HG03103 (cell line): ENCODE results near the gene MAST4.

Experiments
- ATAC-seq: cut with Tn5 transposase; IDR thresholded peaks from one replicate; pipeline ENCODE4 v1.9.1; 2021; ENCODE audit warnings: low read depth; ENCODE audit not compliant: unreplicated experiment

The MAST4 gene

DNA sequence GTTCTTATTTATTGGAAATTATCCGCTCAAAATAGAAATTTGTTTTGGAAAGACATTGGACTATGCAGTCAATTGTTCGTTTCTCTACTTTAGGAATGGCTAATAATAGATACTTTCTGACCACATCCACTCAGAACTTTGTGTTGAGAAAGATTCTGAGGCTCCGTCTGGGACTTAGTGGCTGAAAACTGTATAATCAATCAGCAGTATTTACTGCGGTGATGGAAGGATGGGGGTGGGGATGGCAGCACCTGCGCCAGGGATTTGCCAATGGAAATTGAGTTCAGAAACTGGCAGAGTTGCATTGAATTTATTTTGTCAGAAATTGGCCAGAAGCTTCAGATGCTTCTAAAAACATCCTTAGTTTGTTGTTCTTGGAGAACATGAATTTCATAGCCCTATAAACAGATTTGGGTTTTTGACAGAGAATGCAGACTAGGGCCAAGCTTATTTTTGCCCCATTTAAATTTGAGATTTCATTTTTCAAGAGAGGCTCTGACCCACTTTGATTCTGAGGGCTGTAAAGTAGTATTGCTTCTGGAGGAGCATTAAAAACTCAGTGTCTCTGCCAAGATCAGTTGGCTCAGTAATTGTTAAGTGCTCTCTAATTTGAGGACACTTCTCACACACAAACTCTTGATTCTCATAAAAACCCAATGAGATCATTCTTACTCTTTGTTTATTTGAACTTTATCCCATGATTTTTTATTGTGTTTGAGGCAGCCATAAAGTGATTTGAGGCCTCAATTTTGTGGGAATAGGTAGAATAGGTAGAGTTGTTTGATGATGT lies 385.3 kb downstream of the MAST4 start:
- ATAC-seq: no peak

DNA sequence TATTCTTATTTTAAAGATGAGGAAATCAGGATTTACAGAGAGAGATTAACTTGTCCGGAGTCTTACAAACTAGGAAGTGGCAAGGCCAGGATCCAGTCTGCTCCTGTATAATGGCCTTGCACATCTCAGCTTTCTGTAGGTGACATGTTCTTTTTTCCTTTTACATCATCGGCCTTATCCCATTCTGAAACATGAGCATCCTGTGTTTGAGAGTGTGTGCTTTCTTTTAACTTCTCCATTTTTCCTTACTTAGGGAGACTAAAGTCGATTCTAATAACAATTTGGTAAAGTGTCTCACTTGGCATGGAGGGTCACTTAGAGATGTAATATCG lies 385.8 kb downstream of the MAST4 start:
- no peak for ATAC-seq

DNA sequence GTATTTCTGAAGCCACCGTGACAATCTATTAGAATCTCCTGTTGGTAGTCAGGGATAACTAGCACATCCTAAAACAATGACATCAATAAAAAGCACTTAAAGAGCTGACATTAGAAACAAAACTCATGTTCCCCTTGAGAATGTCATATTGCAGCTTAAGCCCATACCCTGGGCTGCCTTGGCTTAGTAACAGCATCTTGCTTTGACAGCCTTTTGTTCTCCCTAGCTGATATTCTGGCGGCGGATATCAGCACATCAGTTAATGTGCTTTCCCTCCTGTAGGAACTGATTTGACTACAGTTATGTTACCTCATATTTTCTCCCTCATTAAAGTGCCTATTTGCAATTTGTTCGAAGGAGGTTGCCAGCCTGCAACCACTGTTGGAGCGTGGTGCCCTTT lies 386.3 kb downstream of the MAST4 start:
- no peak for ATAC-seq

DNA sequence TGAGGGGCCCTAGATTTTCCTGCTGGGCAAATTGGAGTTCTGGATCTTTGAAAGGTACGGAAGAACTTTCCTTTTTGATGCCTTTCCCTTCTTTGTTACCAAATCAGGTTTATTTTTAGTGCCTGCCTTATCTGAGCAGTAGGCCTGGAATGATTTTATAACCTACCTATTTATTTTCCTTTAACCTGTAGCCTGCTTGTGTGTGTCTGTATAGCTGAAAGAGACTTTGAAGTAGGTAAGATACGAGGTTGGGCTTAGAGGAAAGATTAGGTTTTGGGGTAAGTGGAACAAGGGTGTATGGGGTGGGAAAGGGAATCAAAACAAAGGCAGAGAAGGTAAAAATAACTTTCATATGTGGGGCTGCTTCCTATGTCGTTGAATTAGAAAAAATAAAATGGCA lies 389.2 kb downstream of the MAST4 start:
- no peak for ATAC-seq

DNA sequence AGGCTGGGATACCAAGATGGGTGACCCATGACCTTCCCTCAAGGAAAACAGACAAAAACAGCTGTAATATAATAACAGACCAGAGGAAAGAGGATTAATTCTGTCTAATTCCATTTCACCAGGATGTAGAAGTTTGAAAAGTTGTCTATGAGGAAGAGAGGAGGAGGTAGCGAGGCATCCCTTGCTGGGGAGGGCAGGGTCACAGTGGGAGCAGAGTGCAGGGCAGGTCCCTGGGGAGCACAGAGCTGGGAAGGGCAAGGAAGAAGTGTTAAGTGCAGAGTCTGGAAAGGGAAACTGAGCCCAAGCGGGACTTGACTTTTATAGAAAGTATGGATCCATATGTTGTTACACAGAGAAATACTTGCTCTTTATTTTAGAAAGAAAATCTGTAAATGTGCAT lies 389.8 kb downstream of the MAST4 start:
- ATAC-seq: no peak

DNA sequence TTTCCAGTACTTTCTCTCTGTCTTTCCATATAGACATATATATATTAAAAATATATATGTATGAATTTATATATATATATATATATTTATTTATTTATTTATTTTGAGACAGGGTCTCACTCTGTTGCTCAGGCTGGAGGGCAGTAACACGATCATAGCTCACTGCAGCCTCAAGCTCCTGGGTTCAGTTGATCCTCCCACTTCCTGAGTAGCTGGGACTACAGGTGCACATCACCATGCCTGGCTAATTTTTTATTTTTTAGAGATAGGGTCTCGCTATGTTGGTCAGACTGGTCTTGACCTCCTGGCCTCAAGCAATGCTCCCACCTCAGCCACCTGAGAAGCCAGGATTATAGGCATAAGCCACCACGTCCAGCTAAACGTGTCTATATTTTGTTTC lies 390.3 kb downstream of the MAST4 start:
- no peak for ATAC-seq

DNA sequence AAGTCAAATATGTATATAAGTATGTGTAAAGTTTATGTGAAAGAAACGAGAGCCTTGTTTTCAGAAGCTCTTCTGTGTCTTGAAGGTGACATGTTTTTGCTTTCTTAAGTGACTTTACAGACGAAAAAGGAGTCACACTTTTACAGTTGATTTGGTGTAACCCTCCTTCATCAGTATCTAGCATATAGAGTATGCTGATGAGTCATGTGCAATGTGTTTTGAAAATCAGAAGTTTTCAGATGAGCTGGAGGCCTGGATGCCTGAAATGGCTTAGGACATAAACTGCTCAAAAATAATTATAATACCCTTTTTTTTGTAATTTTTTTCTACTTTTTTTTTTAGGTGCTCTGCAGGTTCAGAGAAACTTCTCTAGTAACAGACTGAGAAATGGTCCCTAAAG lies 390.9 kb downstream of the MAST4 start:
- no peak for ATAC-seq

DNA sequence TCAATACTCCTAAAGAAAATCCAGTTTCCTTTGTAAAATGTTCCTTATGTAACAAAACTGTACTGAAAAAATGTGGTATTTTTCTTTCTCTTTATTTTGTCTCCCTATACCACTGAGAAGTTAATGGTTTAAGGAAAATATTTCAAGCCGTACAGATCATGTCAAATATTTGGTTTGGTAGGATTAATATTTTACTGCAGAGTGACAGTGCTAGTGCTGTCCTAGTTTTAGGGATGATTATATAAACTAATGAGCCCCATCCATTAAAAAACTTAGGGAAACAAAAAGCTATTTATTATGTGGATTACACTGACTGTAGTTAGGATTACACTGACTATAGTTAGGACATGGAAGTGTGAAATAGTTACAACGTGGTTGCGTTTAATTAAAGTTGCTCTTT lies 391.3 kb downstream of the MAST4 start:
- ATAC-seq: no peak

DNA sequence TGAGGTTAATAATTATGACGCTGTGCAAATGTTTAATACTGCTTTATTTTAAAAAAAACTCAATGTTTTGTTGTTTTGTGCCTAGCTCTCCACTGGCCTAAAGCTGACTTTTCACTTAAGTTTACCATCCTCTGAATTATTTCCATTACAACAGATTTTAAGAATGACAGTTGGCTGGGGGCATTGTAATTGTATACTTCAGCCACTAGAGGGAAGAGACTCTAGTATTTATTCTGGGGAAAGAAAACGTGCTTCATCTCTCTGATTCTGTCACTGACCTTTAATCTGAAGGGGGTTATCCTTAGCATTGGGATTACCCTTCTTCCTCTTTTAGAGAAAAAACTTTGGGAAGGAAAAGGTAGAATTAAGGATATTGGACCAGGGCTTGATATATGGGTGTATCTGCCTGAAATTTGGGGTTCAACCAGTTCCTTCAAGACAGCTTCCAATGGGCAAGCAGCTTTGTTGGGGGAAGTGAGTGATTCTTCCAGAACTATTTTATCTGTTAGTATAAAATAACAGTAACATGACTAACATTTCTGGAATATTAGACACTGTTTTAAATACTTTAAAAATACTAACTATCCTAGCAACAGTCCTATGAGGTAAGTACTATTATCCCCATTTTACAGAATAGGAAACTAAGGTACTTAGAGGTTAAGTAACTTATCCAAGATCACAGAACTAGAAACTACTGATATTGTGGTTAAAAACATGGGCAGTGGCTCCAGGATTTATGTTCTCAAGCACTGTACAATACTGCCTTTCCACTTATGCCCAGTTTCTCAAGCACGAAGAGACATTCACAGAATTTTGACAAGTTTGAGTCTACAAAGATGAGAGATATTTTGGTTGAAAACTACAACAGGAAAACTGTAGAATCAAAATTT lies 392.0 kb downstream of the MAST4 start:
- ATAC-seq: no peak

DNA sequence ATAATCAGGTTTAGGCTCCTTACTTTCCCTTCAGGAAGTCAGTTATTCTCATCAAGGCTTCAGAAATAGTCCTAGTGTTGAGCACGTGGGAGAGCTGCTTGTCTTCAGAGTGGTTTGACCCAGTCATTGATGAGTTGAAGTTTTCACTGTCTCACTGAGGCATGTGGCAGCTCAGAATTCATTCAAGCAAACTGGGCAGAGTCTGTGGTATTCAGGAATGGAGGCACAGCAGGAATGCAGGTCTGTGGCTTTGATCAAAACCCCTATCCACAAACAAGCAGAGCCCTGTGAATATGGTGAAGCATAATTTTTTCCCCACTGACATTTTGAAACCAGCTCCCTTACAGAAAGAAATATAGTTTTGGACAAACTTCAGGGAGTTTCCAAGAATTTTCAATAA lies 393.1 kb downstream of the MAST4 start:
- ATAC-seq: no peak

DNA sequence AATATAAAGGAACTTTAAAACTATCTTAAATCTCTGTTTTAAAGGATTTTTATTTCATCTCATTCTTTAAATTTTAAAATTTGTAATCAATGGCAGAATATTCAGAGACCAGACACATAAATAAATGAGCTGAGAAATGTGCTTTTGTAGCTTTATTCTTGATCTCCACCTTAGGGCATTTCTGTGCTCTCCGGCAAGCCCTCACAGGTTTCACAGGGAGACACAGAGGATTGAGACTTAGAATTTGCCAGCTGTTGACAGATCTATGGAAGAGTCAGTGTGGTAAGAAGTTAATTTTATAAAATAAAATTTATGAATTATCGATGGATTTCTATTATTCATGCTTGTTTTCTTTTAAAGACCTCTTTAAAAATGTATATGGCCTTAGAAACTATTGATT lies 393.6 kb downstream of the MAST4 start:
- ATAC-seq: no peak

DNA sequence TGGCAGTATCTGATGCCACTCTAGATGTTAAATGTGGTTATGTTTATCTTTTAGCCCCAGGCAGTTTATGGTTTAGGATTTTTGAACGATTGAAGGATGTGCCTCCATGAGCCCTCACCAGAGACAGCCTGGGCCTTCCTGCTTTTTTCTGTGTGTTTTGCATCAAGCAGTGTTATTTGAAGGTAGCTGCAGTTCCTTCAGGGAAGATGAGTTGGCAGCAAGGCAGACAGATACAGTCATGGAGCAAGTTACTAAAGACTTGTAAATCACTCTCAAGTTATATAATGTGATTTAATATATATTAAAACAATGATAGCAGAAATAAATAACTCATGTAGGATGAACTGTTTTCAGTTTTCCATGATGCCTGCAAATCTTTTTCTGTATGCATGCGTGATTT lies 395.6 kb downstream of the MAST4 start:
- no peak for ATAC-seq

DNA sequence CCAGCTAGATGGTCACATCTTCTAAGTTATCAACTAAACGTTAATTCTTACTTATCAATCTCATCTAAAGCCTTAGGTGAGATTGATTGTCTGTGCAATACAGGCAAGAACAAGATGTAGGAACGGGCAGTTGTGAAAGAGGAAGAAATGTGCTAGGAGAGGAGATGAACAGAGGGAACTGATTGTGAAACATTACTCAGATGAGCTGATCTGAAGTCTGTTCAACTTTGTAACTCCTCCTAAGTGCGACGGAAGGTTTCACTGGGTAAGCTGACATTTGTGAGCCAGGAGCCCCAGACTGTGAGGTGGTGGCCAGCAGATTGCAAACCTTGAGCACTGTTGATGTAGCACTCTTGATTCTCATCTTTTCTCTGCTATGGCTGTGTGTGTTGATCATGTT lies 396.4 kb downstream of the MAST4 start:
- no peak for ATAC-seq

DNA sequence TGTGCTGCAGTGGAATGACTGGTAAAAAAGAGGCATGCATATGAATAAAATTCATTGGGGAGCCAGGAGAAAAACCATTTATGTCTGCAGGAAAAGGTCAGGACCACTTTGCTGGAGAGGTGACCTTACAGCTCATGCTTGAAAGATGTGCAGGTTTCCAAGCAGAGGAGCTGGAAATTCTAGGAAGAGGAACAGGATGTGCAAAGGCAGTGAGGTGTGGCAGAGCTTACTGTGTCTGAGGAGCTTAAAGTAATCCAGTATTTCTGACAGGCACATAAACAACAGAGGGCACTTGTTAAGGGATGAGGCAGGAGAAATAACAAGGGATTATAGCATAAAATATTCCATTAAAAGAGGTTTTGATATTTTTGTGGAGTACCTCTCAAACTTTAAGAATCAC lies 397.3 kb downstream of the MAST4 start:
- ATAC-seq: no peak

DNA sequence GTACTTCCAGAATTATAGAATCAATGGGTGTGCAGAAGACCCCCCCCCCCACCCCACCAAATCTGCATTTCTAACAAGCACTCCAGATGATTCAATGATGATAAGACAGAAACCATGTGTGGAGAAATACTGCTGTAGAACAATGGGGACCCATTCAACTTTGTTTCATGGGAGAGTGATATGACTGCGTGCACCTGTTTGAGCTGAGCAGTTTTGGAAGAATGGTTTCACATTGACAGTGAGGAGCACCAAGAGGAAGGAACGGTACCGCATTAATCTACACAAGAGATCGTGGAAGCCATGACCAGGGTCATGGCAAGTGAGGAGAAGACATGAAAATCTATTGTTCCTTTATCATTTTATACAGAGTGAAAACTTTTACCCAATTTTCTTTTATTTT lies 397.7 kb downstream of the MAST4 start:
- no peak for ATAC-seq

DNA sequence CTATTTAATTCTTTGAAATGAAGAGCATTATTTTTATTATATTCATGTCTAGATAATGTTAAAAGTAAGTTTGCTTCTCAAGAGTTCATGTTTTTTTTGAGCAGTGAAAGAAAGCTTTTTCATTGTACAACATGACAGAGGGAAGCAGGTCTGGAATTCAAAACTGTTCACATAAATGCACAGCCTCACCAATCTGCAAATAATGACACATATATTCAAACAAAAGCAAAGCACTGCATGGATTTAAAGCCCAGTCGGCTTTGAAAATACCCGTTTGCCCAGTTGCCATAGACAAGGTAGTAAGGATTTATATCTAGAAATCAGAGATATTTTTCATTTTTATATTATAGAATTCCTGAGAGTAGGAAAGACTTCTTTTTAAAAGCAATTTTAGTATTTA lies 398.6 kb downstream of the MAST4 start:
- ATAC-seq: no peak

DNA sequence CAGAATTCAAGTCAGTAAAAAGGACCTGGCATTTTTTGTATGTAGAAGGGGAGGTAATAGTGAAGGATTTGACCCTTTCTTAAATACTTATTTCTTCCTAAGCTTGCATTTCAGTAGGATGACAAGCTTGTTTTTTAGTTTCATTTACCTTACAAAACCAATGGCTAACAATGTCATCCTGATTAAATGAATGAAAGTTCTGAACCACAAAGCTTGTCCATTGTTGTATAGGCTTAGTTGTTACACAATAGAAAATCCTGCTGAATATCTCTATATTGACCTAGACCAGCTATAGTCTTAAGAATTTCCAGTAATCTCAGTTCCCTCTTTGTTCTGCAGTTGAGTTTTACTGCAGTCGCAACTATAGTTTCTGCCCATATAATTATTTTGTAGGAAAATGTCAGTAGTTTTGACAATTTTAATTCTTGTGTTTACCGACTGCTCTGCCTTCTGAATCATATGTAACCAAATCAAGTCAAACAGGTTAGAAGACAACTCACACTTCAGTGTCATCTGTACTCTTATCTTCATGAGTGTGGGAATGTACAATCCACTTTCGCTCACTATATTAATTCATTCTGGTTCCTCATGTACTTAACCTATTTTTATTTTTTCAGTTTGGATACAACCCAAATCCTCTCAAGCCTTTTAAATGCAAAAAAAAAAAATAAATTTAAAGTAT lies 404.7 kb downstream of the MAST4 start:
- ATAC-seq: no peak

DNA sequence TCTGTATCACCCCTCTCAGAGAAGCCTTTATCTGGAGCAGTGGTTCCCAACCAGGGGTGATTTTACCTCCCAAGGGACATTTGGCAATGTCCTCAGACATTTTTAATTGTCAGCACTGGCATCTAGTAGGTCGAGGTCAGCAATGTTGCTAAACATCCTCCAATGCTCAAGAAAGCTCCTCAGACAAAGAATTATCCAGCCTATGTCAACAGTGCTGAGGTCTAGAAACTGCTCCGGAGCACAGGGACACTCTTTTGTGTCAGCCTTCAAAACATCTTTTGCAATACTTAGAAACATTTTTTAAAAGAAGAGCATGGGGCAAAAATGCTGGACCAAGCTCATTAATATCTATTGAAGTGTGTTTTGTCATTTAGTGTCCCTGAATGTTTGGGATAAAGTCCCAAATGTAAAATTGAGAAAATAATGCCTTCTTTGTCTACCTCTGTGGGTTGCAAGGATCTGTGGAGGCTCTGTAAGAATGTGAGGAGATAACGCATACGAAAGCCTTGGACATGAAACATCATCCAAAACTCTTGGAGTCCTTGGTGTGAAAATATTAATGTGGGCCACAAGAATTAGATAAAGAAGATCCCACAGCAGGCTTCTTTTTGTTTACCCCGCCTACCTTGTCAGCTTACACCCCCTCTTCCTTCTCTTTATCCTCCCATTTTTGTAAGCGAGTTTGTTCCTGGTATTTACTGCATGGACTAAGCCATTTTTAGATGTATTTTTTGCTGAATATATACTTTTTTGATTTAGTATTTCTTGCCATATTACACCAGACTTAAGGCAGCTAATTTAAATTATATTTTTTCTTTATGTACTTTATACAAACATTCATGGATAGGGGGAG lies 406.9 kb downstream of the MAST4 start:
- ATAC-seq: no peak

DNA sequence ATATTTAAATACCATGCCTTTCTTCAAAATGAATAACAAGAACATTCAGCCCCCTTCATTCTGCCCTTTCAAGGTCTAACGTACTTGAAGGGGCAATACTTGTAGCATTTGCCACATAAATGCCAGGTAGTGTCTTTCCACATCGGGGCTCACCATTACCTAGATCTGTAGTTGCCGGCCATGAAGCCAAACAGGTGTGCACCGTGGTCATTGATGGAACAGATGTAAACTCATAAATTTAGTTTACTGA lies 407.4 kb downstream of the MAST4 start:
- ATAC-seq: no peak

DNA sequence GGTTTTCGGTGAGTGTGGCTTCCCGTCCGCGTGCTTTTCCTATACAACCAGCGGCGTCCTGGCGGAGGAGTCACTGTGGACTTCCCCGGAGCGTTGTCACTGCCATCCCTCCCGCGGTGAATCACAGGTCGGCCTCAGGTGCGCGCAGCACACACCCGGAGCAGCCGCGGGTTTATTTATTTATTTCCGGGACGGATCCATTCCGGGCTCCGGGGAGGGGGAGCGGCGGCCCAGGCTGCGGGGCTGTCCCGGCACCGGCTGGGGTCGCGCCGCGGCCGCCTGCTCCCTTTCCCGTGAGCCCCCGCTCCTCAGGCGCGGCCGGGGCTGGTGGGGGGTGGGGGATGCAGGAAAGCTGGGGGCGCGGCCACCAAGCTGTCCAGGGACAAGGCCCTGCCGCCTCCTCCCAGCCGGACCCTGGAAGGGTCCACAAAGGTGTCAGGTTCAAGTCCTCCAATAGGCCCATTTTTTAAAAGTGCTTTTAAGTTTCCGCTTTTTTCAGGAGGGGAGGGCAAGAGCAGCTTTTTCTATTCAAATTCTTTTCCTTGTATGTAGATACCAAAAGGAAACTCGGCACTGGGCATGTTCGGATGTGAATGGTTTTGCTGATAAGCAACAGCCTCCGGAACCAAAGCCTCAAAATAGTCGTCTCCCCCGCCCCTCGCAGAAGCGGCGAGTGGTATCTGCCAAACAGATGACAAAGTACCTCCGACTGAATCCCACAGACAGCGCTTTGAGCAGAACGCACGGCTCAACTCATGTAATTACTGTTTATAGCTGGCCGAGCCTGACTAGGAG lies 407.9 kb downstream of the MAST4 start:
- no peak for ATAC-seq
